ENCODE measurements around the gene AKNAD1. TPM values are rescaled to one million over a fixed set of nuclear protein-coding genes. Genes with fewer than 3 reads are reported as not detected.

The AKNAD1 gene
- total and polyA plus RNA-seq, 7 donors: 0.14 to 2.1 (median 0.69) TPM

DNA sequence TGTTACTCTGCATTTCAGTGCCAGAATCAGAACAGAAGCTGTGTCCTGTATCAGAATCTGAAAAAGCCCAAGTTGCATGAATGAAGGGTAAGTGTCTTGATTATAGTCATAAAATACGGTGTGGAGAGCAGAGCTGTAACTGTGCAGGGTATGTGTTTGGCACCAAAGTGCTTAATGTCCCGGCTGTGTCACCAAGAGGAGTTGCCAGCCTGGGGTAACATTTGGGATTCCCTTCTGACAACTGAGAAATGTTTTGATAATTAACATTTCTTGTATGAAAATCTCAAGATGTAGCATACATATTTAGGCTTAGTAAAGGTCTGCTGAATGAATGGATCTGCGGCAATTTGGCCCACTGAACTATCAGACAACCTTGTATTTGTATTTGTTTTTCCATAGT, 33.3 kb downstream of the AKNAD1 start:
- ATAC-seq (no peak), DNase-seq (no peak)
- intact Hi-C loops (cut with DNase I): no loop called here
- Histone ChIP-seq H3K4me3 (no peak overlapping the region), H3K4me1 (peaks cover 8% of the 10 kb centered on the region), H3K36me3 (ENCODE audit: insufficient read depth in 1 of 2, low read depth in 1 of 2) (peaks cover 0 to 4% of the 10 kb centered on the region in 2 donors), H3K27ac (no peak overlapping the region), H3K9me3 (no peaks in the 10 kb centered on the region), H3K27me3 (ENCODE audit: insufficient read depth in 3 of 3, low read length in 2 of 3) (no peaks in the 10 kb centered on the region)
- 38 to 62% (median 43%) methylated on average over 3 of the region's 3 CpGs for WGBS, 3 donors
- TF ChIP-seq, protein P1, sequence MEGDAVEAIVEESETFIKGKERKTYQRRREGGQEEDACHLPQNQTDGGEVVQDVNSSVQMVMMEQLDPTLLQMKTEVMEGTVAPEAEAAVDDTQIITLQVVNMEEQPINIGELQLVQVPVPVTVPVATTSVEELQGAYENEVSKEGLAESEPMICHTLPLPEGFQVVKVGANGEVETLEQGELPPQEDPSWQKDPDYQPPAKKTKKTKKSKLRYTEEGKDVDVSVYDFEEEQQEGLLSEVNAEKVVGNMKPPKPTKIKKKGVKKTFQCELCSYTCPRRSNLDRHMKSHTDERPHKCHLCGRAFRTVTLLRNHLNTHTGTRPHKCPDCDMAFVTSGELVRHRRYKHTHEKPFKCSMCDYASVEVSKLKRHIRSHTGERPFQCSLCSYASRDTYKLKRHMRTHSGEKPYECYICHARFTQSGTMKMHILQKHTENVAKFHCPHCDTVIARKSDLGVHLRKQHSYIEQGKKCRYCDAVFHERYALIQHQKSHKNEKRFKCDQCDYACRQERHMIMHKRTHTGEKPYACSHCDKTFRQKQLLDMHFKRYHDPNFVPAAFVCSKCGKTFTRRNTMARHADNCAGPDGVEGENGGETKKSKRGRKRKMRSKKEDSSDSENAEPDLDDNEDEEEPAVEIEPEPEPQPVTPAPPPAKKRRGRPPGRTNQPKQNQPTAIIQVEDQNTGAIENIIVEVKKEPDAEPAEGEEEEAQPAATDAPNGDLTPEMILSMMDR (IDR thresholded peaks at IDR 0.05): no peak

DNA sequence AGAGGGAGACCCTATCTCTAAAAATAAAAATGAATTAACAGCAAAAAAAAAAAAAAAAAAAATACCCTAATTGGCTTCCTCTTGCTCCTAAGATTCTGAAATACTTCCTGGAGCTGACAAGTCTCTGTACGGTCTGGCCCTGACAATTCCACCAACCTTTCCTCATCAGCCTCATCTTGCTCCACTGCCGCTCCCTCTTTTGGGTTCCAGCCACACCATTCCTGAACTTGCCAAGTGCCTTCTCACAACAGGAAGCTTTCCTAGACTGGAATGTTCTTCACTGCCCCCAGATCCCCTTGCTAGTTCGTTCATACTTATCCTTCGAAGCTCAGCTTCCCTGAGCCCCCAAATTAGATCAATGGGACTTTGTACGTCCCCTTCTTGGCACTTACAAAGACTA, 37.0 kb downstream of the AKNAD1 start:
- intact Hi-C loops (cut with DNase I): no loop called here

DNA sequence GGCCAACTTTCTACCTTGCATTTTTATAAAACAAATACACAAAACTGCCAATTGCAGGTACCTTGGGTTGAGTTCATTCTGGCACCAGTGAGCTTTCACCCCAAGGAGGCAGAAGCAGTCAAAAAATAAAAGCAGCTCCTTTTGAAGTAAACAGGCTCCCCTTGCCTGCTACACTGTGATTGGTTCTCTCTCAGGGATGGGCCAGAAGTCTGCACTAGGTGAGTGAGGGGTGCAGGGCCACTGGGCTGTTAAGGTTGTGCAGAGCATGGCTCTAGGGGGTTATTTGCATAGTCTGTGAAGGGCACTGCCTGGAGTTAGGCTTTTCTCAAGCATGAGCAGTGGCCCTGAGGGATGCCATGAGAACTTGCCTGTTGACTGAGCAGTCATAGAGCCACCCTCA, 39.1 kb downstream of the AKNAD1 start:
- TF ChIP-seq, protein P1 (IDR thresholded peaks at IDR 0.05): no peak
- H3K4me1 ChIP-seq: peaks cover 12% of the 10 kb centered on the region
- H3K27ac ChIP-seq: no peak overlapping the region

More for the DNA sequence above, 37.0 kb downstream of the AKNAD1 start:
- WGBS, 3 donors: 51 to 62% (median 56%) methylated on average over 5 of the region's 5 CpGs
- Histone ChIP-seq H3K9me3 (no peaks in the 10 kb centered on the region), H3K4me1 (peaks cover 8% of the 10 kb centered on the region), H3K36me3 (ENCODE audit: insufficient read depth in 1 of 2, low read depth in 1 of 2) (peaks cover 0 to 4% of the 10 kb centered on the region in 2 donors), H3K4me3 (no peak overlapping the region), H3K27ac (no peak overlapping the region), H3K27me3 (ENCODE audit: insufficient read depth in 3 of 3, low read length in 2 of 3) (no peaks in the 10 kb centered on the region)
- DNase-seq: peak in 1 of 2 donors; percentile 46
- no peak for ATAC-seq
- TF ChIP-seq, protein P1 (IDR thresholded peaks at IDR 0.05): no peak

DNA sequence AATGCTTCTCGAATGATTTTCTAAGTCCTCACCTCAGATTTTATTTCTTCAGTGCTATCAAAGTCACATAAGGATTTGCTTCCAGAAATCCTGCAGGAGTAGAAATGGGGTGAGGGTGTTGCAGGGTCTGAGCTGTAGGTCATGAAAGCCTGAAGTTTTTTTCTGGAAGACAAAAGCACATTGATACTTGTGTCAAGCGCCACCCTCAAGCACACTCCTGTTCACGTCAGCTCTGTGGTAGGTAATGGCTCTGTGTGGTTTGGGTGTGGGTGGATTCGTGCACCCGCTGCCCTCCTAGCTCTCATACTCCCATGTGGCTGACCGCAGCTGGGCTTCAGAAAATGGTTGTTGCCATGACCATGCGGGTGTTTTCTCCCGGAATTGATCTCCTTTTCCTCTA, 39.9 kb downstream of the AKNAD1 start:
- Histone ChIP-seq H3K27me3 (ENCODE audit: insufficient read depth in 3 of 3, low read length in 2 of 3) (no peaks in the 10 kb centered on the region), H3K4me1 (peaks cover 12% of the 10 kb centered on the region), H3K36me3 (ENCODE audit: insufficient read depth in 1 of 2, low read depth in 1 of 2) (no peaks in the 10 kb centered on the region), H3K4me3 (peak overlapping the region; percentile 61), H3K27ac (peak overlapping the region; percentile 76), H3K9me3 (no peaks in the 10 kb centered on the region)
- DNase-seq (peak in 1 of 2 donors; percentile 52), ATAC-seq (peak; percentile 52 to 65 (median 58))
- TF ChIP-seq, protein P1 (IDR thresholded peaks at IDR 0.05): no peak
- 18 to 24% (median 19%) methylated on average over 8 of the region's 8 CpGs for WGBS, 3 donors
- intact Hi-C loops (cut with DNase I): no loop called here

More for the DNA sequence above, 39.1 kb downstream of the AKNAD1 start:
- Histone ChIP-seq H3K4me3 (no peak overlapping the region), H3K27me3 (ENCODE audit: insufficient read depth in 3 of 3, low read length in 2 of 3) (no peaks in the 10 kb centered on the region), H3K36me3 (ENCODE audit: insufficient read depth in 1 of 2, low read depth in 1 of 2) (no peaks in the 10 kb centered on the region), H3K9me3 (no peaks in the 10 kb centered on the region)
- intact Hi-C loops (cut with DNase I): no loop called here
- ATAC-seq (no peak), DNase-seq (no peak)
